Pancreas (tissue), 10 donors: ENCODE measurements around the gene BLVRB. TPM values are rescaled to one million over a fixed set of nuclear protein-coding genes. Genes with fewer than 3 reads are reported as not detected.
"Not testable (repeated sequence)": the region's sequence is repeated elsewhere in the genome, so short reads cannot be mapped to it uniquely, and the experiment has no call there.

Experiments
- ATAC-seq, 4 donors: fragments of 200-7000 bp; cut with Tn5 transposase; one replicate each; pipeline versions ENCODE4 v1.8.0 to v1.9.1; 2020; ENCODE audit warnings: mild to moderate bottlenecking in 4 of 4, moderate library complexity in 4 of 4
- DNase-seq, 6 donors: peaks; one replicate each; pipeline ENCODE4 v3.0.0-alpha.2; 2020
- FAIRE-seq: peaks from 2 replicates; lab custom pipeline; 2012; peaks lifted over from hg19 to GRCh38; lab: Jason Lieb, UNC
- H3K27ac ChIP-seq, 4 donors: fragments of 200-600 bp; sonication (generic); 1 replicate in 3 of 4; 2 replicates in 1 of 4; pipeline versions ENCODE4 v1.5.0 to v1.8.0; 2020
- H3K27me3 ChIP-seq, 4 donors: fragments of 200-600 bp; one replicate each; pipeline ENCODE4 v1.8.0; 2021
- H3K36me3 ChIP-seq, 3 donors: fragments of 200-600 bp; sonication (generic) in 1 of 3; one replicate each; pipeline versions ENCODE4 v1.5.0 to v1.8.0; 2020 to 2021
- H3K4me1 ChIP-seq, 3 donors: fragments of 200-600 bp; one replicate each; pipeline ENCODE4 v1.8.0; 2021
- H3K4me3 ChIP-seq, 4 donors: fragments of 200-600 bp; sonication (generic) in 2 of 4; one replicate each; pipeline versions ENCODE4 v1.5.0 to v1.8.0; 2020 to 2021
- H3K9me3 ChIP-seq, 4 donors: fragments of 200-600 bp; one replicate each; pipeline ENCODE4 v1.8.0; 2021
- CTCF ChIP-seq, 4 donors: fragments of 200-600 bp; sonication (generic) in 3 of 4; IDR thresholded peaks; one replicate each; pipeline versions ENCODE4 v1.5.0 to v1.8.0; 2021; ENCODE audit warnings: antibody characterized with exemption in 4 of 4
- WGBS, 2 donors: extraction: QIAGEN DNeasy Blood & Tissue Kit; methylation state at CpG; one replicate each; pipeline ENCODE4 v1.1.7; 2013; 5-methylcytosine and 5-hydroxymethylcytosine counted together
- intact Hi-C, 3 donors: fragments of 100-400 bp; cut with DNase I; formaldehyde crosslinking; loops; one replicate each; pipeline versions ENCODE4 v1.11.1 to v1.14.2; 2022
- polyA plus RNA-seq, 2 donors: library from polyadenylated mRNA; stranded (reverse); fragments of 200-250 nt; gene quantifications; one replicate each; pipeline ENCODE4 v1.2.3, GENCODE V29; 2013
- total RNA-seq, 6 donors: library from RNA; stranded (reverse); fragmentation: NEBNext Ultra II Directional in 4 of 6; extraction: Animal tissue kit (Norgen Biotek cat#: 25700) in 4 of 6; gene quantifications; one replicate each; pipeline versions ENCODE4 v1.2.1 to v1.2.4, GENCODE V29; 2021 to 2023
- donor health status: healthy with polysubstance abuse.
- donor health status: DM: no; HTN: no; CAD: no; lungs with moderate emphysema.
- donor health status: DM: no; HTN: no; CAD: no.
- donor health status: control.
- donor health status: control.
- donor health status: Bipolar disorder and iron deficiency.
- donor health status: DM: yes; HTN: yes; CAD: no.
- donor health status: DM: no; HTN: no; CAD: no.
- donor health status: DM: no; HTN: no; CAD: no.
- donor health status: DM: yes; HTN: yes; CAD: no.

BLVRB gene
- total and polyA plus RNA-seq, 8 donors: 24.1 to 49.4 (median 37.4) TPM

GRCh38 chr19:40457048-40457447, 8.5 kb downstream of the BLVRB start:
- no peak for TF ChIP-seq CTCF (IDR thresholded peaks at IDR 0.05)
- ATAC-seq (no peak), DNase-seq (no peak)

GRCh38 chr19:40453943-40454342, 11.6 kb downstream of the BLVRB start:
- H3K27ac ChIP-seq, intact Hi-C loops, H3K4me3 ChIP-seq, H3K36me3 ChIP-seq, FAIRE-seq, ATAC-seq, H3K27me3 ChIP-seq, H3K4me1 ChIP-seq, H3K9me3 ChIP-seq, DNase-seq: not testable (repeated sequence)
- 95% methylated on average over 6 of the region's 6 CpGs for WGBS, 2 donors

More at GRCh38 chr19:40457048-40457447, 8.5 kb downstream of the BLVRB start:
- intact Hi-C loops: no loop called here
- Histone ChIP-seq H3K27me3 (no peaks in the 10 kb centered on the region), H3K4me1 (no peaks in the 10 kb centered on the region), H3K4me3 (no peak overlapping the region), H3K36me3 (no peaks in the 10 kb centered on the region), H3K9me3 (no peaks in the 10 kb centered on the region), H3K27ac (no peak overlapping the region)
- no peak for FAIRE-seq
- 85 to 99% methylated on average over 5 of the region's 5 CpGs for WGBS, 2 donors

GRCh38 chr19:40453151-40453735, 12.3 kb downstream of the BLVRB start:
- H3K27me3 ChIP-seq: no peaks in the 10 kb centered on the region
- no peak for ATAC-seq
- DNase-seq: no peak
- H3K4me3 ChIP-seq: no peak overlapping the region
- 85 to 93% methylated on average over 5 of the region's 5 CpGs for WGBS, 2 donors
- no peaks in the 10 kb centered on the region for H3K9me3 ChIP-seq
- intact Hi-C loops: no loop called here
- H3K36me3 ChIP-seq: no peaks in the 10 kb centered on the region
- H3K4me1 ChIP-seq: no peaks in the 10 kb centered on the region
- no peak for FAIRE-seq
- TF ChIP-seq CTCF (IDR thresholded peaks at IDR 0.05): no peak
- H3K27ac ChIP-seq: no peak overlapping the region

- H3K27me3 ChIP-seq: no peaks in the 10 kb centered on the region
- ATAC-seq (no peak), FAIRE-seq (no peak), DNase-seq (no peak)
- H3K4me1 ChIP-seq: no peaks in the 10 kb centered on the region
- H3K4me3 ChIP-seq: no peak overlapping the region
- 64 to 65% methylated on average over 5 of the region's 5 CpGs for whole genome bisulfite sequencing, 2 donors
- H3K9me3 ChIP-seq: no peaks in the 10 kb centered on the region
- intact Hi-C loops: no loop called here
- TF ChIP-seq CTCF (IDR thresholded peaks at IDR 0.05): no peak
- no peaks in the 10 kb centered on the region for H3K36me3 ChIP-seq
- H3K27ac ChIP-seq: no peak overlapping the region
Observed at GRCh38 chr19:40452016-40452415, 13.5 kb downstream of the BLVRB start.

GRCh38 chr19:40450664-40451063, 14.9 kb downstream of the BLVRB start:
- 66 to 81% methylated on average over 4 of the region's 4 CpGs for WGBS, 2 donors
- intact Hi-C loops: no loop called here
- Histone ChIP-seq H3K27ac (no peak overlapping the region), H3K4me1 (no peaks in the 10 kb centered on the region), H3K9me3 (no peaks in the 10 kb centered on the region), H3K27me3 (no peaks in the 10 kb centered on the region), H3K36me3 (no peaks in the 10 kb centered on the region), H3K4me3 (no peak overlapping the region)
- FAIRE-seq (no peak), DNase-seq (no peak), ATAC-seq (no peak)
- TF ChIP-seq CTCF (IDR thresholded peaks at IDR 0.05): no peak
